A549 (cell line): ENCODE measurements around the gene DKC1. TPM values are rescaled to one million over a fixed set of nuclear protein-coding genes. Genes with fewer than 3 reads are reported as not detected.

ENCODE experiments used
- ATAC-seq, 2 experiments: fragments of 200-7000 bp in 1 of 2; fragments of >200 bp in 1 of 2; cut with Nextera tagmentation in 1 of 2; cut with Tn5 transposase in 1 of 2; 3 replicates each; pipeline versions ENCODE4 v1.8.0 to v1.9.1; 2018 to 2020; ENCODE audit warnings: mild to moderate bottlenecking in 1 of 2, moderate library complexity in 1 of 2
- CTCF ChIA-PET: fragments of 300-600 bp; sonication (Branson Sonifier 250); formaldehyde crosslinking; extraction: SDS; loops from one replicate; lab custom pipeline; 2021; ENCODE audit warnings: antibody characterized with exemption, inconsistent platforms; lab: Yijun Ruan, JAX
- POLR2A ChIA-PET: fragments of 350-600 bp; formaldehyde crosslinking; extraction: SDS; loops from one replicate; lab custom pipeline; 2021; ENCODE audit warnings: antibody characterized with exemption, inconsistent platforms; lab: Yijun Ruan, JAX
- DNase-seq, 2 experiments: peaks; one replicate each; pipeline versions ENCODE4 v3.0.0 to v3.0.0-alpha.2; 2011 to 2016; ENCODE audit warnings: low read depth in 1 of 2, low spot score in 1 of 2
- FAIRE-seq: peaks from 2 replicates; lab custom pipeline; 2011; peaks lifted over from hg19 to GRCh38; lab: Jason Lieb, UNC
- H3K27ac ChIP-seq, 2 experiments: fragments of >200 bp; sonication (Bioruptor Twin); formaldehyde crosslinking; 3 replicates each; pipeline ENCODE4 v1.5.1; 2016 to 2017
- H3K4me1 ChIP-seq: fragments of >200 bp; sonication (Bioruptor Twin); formaldehyde crosslinking; 3 replicates; pipeline ENCODE4 v1.6.1; 2016
- H3K4me2 ChIP-seq: fragments of >200 bp; sonication (Bioruptor Twin); formaldehyde crosslinking; 3 replicates; pipeline ENCODE4 v1.6.1; 2016
- H3K4me3 ChIP-seq: fragments of >200 bp; sonication (Bioruptor Twin); formaldehyde crosslinking; 3 replicates; pipeline ENCODE4 v1.5.1; 2016
- H3K9me3 ChIP-seq: fragments of >200 bp; sonication (Bioruptor Twin); formaldehyde crosslinking; 3 replicates; pipeline ENCODE4 v1.6.1; 2016
- BHLHE40 ChIP-seq: IDR thresholded peaks from 2 replicates; pipeline ENCODE4 v1.6.1; 2012; ENCODE audit warnings: low read depth, low read length, inconsistent platforms
- CBX2 ChIP-seq: fragments of 200-600 bp; sonication (generic); IDR thresholded peaks from 2 replicates; pipeline ENCODE4 v1.6.1; 2016; ENCODE audit warnings: low read depth, mild to moderate bottlenecking, borderline replicate concordance
- CEBPB ChIP-seq, 2 experiments: fragments of >200 bp in 1 of 2; sonication (Bioruptor Twin) in 1 of 2; formaldehyde crosslinking in 1 of 2; IDR thresholded peaks; 2 replicates each; pipeline ENCODE4 v1.6.1; 2012 to 2016
- CHD2 ChIP-seq: fragments of 150-350 bp; IDR thresholded peaks from 2 replicates; pipeline ENCODE4 v1.6.1; 2014; ENCODE audit warnings: low read length; ENCODE audit not compliant: partially characterized antibody
- ESRRA ChIP-seq: fragments of 150-350 bp; IDR thresholded peaks from 2 replicates; pipeline ENCODE4 v1.6.1; 2014; ENCODE audit warnings: mild to moderate bottlenecking, low read length, borderline replicate concordance
- FOXS1 ChIP-seq: fragments of 250-450 bp; sonication (Bioruptor Pico); IDR thresholded peaks from 2 replicates; pipeline ENCODE4 v1.5.0; 2020; ENCODE audit warnings: mild to moderate bottlenecking, moderate library complexity
- GATA3 ChIP-seq: IDR thresholded peaks from 2 replicates; pipeline ENCODE4 v1.6.1; 2012; ENCODE audit warnings: borderline replicate concordance
- HDAC2 ChIP-seq: fragments of 200-600 bp; sonication (generic); IDR thresholded peaks from 2 replicates; pipeline ENCODE4 v1.6.1; 2016
- HMGXB4 ChIP-seq: fragments of 250-450 bp; sonication (Bioruptor Pico); IDR thresholded peaks from 2 replicates; pipeline ENCODE4 v1.5.0; 2021; ENCODE audit warnings: mild to moderate bottlenecking, moderate library complexity, borderline replicate concordance
- HOXB13 ChIP-seq: fragments of 250-450 bp; sonication (Bioruptor Pico); IDR thresholded peaks from 2 replicates; pipeline ENCODE4 v1.5.0; 2020; ENCODE audit warnings: low read depth, mild to moderate bottlenecking, moderate library complexity
- HOXB5 ChIP-seq: fragments of 250-450 bp; sonication (Bioruptor Pico); IDR thresholded peaks from 2 replicates; pipeline ENCODE4 v1.5.0; 2020; ENCODE audit warnings: mild to moderate bottlenecking, moderate library complexity
- JUN ChIP-seq, 2 experiments: fragments of >200 bp; sonication (Bioruptor Twin); formaldehyde crosslinking; IDR thresholded peaks; 2 replicates in 1 of 2; 3 replicates in 1 of 2; pipeline ENCODE4 v1.6.1; 2016 to 2017
- KDM5A ChIP-seq: fragments of 200-600 bp; sonication (generic); IDR thresholded peaks from 2 replicates; pipeline ENCODE4 v1.6.1; 2016; ENCODE audit warnings: antibody characterized with exemption, mild to moderate bottlenecking
- MAFK ChIP-seq: fragments of 450-650 bp; IDR thresholded peaks from 2 replicates; pipeline ENCODE4 v1.6.1; 2014; ENCODE audit not compliant: partially characterized antibody
- MYC ChIP-seq: IDR thresholded peaks from 2 replicates; pipeline ENCODE4 v1.6.1; 2012; ENCODE audit warnings: mild to moderate bottlenecking, inconsistent platforms, low read length, improper control_type of control experiment, borderline replicate concordance
- NPAS2 ChIP-seq: fragments of 250-450 bp; sonication (Bioruptor Pico); IDR thresholded peaks from 2 replicates; pipeline ENCODE4 v1.8.0; 2022; ENCODE audit warnings: mild to moderate bottlenecking, moderate library complexity, borderline replicate concordance
- NR3C1 ChIP-seq: fragments of >200 bp; sonication (Bioruptor Twin); formaldehyde crosslinking; IDR thresholded peaks from 3 replicates; pipeline ENCODE4 v1.6.1; 2017
- POLR2A ChIP-seq: IDR thresholded peaks from 2 replicates; pipeline ENCODE4 v1.6.1; 2012; ENCODE audit warnings: mild to moderate bottlenecking, low read length
- SREBF2 ChIP-seq: fragments of 450-650 bp; IDR thresholded peaks from 2 replicates; pipeline ENCODE4 v1.6.1; 2014; ENCODE audit warnings: mild to moderate bottlenecking, moderate library complexity
- TP53 ChIP-seq: fragments of 250-450 bp; sonication (Bioruptor Pico); IDR thresholded peaks from 2 replicates; pipeline ENCODE4 v1.5.0; 2021; ENCODE audit warnings: mild to moderate bottlenecking, moderate library complexity
- ZC3H11A ChIP-seq: fragments of 450-650 bp; IDR thresholded peaks from 2 replicates; pipeline ENCODE4 v1.6.1; 2014; ENCODE audit warnings: antibody characterized with exemption, mild to moderate bottlenecking
- ZSCAN20 ChIP-seq: fragments of 250-450 bp; sonication (Bioruptor Pico); IDR thresholded peaks from 2 replicates; pipeline ENCODE4 v1.8.0; 2022; ENCODE audit warnings: mild to moderate bottlenecking, moderate library complexity
- WGBS: methylation state at CpG from one replicate; pipeline ENCODE4 v1.1.6; 2017; ENCODE audit errors: missing lambda C conversion rate; 5-methylcytosine and 5-hydroxymethylcytosine counted together
- polyA plus RNA-seq, 4 experiments: library from polyadenylated mRNA; depleted of rRNA in 3 of 4; stranded (reverse); fragments of >200 nt; fragmentation: RNase III in 1 of 4; extraction: RNeasy Plus Mini Kit Qiagen cat#74134 plus additional on column Dnase treatment in 1 of 4; gene quantifications; 2 replicates in 3 of 4; 3 replicates in 1 of 4; pipeline ENCODE4 v1.2.3, GENCODE V29; 2011 to 2017

Gene DKC1
- polyA plus RNA-seq, 2 of the 4 experiments (the other 2 are of a cell fraction), result 166 to 209 TPM

DNA sequence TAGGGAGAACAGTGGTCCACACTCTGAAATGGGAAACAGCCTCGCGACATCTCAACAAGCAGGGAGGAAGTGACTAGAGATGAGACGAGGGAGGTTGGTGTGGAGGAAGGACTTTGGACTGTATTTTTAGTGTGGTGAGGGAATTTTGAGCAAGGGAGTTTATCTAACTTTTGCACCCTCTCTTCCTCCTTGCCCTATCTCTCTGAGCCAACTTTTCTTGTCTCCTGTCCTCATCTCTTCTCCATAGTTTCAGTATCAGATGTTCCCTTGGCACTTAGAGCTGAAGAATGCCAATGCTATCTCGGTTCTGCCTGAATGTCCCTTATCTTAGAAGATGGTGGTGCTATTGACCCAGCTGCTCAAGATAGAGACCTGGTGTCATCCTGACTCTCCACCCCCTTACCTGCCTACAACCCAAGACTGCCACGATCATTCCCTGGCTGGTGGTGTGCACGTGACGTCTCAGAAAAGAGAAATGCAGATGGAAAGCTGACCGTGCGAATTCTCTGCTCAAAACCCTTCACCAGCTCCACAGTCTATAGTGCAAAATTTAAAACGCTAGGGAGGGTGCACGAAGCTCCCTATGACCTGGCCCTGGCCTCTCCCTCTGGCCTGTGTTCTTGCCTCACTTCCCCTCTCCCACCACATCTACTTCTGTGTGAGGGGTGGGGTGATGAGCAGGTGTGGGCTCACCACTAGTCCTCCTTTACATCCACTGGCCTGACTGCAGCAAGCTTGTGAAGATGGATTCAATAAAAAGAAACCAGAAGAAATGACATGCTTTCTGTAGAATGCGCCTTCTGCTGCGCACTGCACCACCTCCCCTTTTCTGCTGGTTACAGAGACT lies 21.7 kb downstream of the DKC1 start:
- H3K27ac ChIP-seq, result no peak overlapping the region
- ChIA-PET CTCF (no interaction called here), POLR2A (no interaction called here)
- no peak for DNase-seq
- no peak for FAIRE-seq
- no peak overlapping the region for H3K4me3 ChIP-seq
- TF ChIP-seq MAFK (peak; percentile 28), ZSCAN20 (CRISPR knock-in tag) (no peak)
- no peaks in the 10 kb centered on the region for H3K4me1 ChIP-seq
- H3K4me2 ChIP-seq, result no peak overlapping the region
- ATAC-seq, result no peak
- WGBS, result 88% methylated on average over 13 of the region's 13 CpGs
- no peaks in the 10 kb centered on the region for H3K9me3 ChIP-seq

DNA sequence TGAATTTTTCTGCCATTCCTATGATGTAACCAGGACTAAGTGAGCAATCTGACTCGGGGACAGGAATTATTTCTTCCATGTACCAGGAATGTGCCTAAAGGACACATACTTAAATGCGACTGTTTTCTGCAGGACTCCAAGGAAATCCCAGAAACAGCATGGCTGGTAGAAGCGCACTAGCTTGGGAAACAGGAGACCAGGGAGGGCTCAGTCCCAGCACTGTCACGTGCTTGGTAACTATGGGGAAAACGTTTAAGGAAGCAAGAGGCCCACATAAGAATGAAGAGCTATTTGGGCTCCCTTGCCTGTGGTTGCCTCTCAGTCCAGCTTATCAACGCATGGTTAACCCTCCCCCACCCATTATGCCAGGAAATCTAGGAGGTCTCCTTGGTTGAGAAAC lies 23.1 kb downstream of the DKC1 start:
- H3K9me3 ChIP-seq, result no peaks in the 10 kb centered on the region
- no peak overlapping the region for H3K4me3 ChIP-seq
- no peaks in the 10 kb centered on the region for H3K4me1 ChIP-seq
- no peak overlapping the region for H3K27ac ChIP-seq
- no peak overlapping the region for H3K4me2 ChIP-seq
- ChIA-PET POLR2A (no interaction called here), CTCF (interaction anchor here (1.2 kb wide), 1 partner anchor 37 kb away, joined by 3 read pairs; no protein-coding TSS in a partner anchor)
- TF ChIP-seq SREBF2 (no peak), CEBPB (IDR thresholded peaks at IDR 0.05) (no peak)
- TF ChIP-seq, all 56 proteins: peak for 0
- WGBS, result 77% methylated on average over 6 of the region's 6 CpGs
- DNase-seq (no peak), ATAC-seq (no peak), FAIRE-seq (no peak)

DNA sequence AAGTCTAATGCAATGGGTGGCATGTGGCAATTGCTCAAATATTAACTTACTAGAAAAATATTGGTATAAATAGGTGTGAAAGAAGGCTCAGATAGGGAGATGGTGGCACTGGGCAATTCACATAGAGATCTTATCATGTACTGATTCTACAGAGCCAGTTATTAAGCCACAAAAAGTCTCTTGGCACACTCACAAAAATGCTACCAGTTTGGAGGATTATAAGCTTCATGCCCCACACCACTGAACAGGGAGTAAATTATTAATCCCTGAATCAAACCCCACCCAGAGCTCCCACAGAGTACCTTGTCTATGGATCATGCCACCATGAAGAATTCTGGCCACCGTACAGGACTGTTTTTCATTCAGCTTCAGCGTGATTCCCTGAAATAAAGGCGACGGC lies 28.8 kb downstream of the DKC1 start:
- no peak for FAIRE-seq
- no peak for DNase-seq
- ATAC-seq, result no peak
- Histone ChIP-seq H3K27ac (no peak overlapping the region; a peak in 1 of 6 replicates), H3K4me3 (no peak overlapping the region), H3K9me3 (no peaks in the 10 kb centered on the region), H3K4me2 (peak overlapping the region; percentile 49), H3K4me1 (peaks cover 33% of the 10 kb centered on the region; the same call in 2 of the 3 replicates)
- 65% methylated on average over 4 of the region's 4 CpGs for WGBS
- TF ChIP-seq ZSCAN20 (CRISPR knock-in tag) (no peak), GATA3 (peak; percentile 36; the same call in 1 of the 2 replicates)
- POLR2A ChIA-PET, result interaction anchor here (0.6 to 0.8 kb wide), 2 partner anchors 13 to 29 kb away, joined by 3 to 4 read pairs; no protein-coding TSS in a partner anchor
- CTCF ChIA-PET, result interaction anchor here (0.9 to 1.3 kb wide), 2 partner anchors 15 to 43 kb away, joined by 3 read pairs; no protein-coding TSS in a partner anchor

- 86% methylated on average over 8 of the region's 8 CpGs for WGBS
- ATAC-seq, result no peak
- Histone ChIP-seq H3K9me3 (no peaks in the 10 kb centered on the region), H3K4me3 (no peak overlapping the region), H3K27ac (peak overlapping the region in 1 of 2 experiments; percentile 16; a peak in 1 of 6 replicates), H3K4me1 (peaks cover 38% of the 10 kb centered on the region), H3K4me2 (peak overlapping the region; percentile 49; the same call in 2 of the 3 replicates)
- POLR2A ChIA-PET, result interaction anchor here (0.6 to 0.8 kb wide), 2 partner anchors 14 to 30 kb away, joined by 3 to 4 read pairs; no protein-coding TSS in a partner anchor
- FAIRE-seq, result no peak
- no peak for DNase-seq
- TF ChIP-seq HOXB5 (CRISPR knock-in tag) (no peak), MYC (no peak), CHD2 (no peak), ESRRA (no peak), MAFK (no peak), TP53 (CRISPR knock-in tag) (no peak), NR3C1 (no peak), NPAS2 (no peak), HDAC2 (no peak), FOXS1 (no peak), SREBF2 (no peak), HMGXB4 (CRISPR knock-in tag) (no peak), ZC3H11A (no peak), POLR2A (no peak), JUN (IDR thresholded peaks at IDR 0.05) (no peak), CBX2 (no peak), HOXB13 (CRISPR knock-in tag) (no peak), BHLHE40 (no peak), KDM5A (no peak)
- CTCF ChIA-PET, result interaction anchor here (1.3 kb wide), 1 partner anchor 14 kb away, joined by 3 read pairs; no protein-coding TSS in a partner anchor
Measured at GRCh38 chrX:154791939-154792338, 29.3 kb downstream of the DKC1 start.
